Amygdala (tissue), 56 donors: ENCODE data around the gene RBBP8.
"Not testable (repeated sequence)": the region's sequence is repeated elsewhere in the genome, so short reads cannot be mapped to it uniquely, and the experiment has no call there.

ENCODE experiments used
- DNase-seq, 56 donors: peaks; one replicate each; lab custom pipeline; 2025; lab: John Stamatoyannopoulos, UW

Gene RBBP8

GRCh38 chr18:22939649-22940048, 6.5 kb downstream of the RBBP8 start:
- DNase-seq, result no peak

- no peak for DNase-seq
Observed at GRCh38 chr18:22943847-22944246, 10.7 kb downstream of the RBBP8 start.

DNA sequence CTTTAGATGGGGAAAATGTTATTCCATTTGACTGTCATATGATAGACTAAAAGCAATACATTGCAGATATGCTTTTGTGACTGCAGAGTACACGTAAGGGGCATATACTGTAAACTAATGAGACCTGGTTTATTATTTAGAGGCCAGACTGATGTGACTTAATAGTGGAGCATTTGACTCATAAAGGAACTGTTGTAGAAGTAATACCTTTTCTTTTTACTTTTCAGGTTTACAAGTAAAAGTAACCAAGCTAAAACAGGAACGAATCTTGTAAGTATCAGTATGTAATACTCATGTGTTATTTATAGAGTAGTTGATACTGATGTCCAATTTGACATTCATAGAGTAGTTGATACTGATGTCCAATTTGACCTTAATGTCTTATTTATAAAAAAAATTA, 13.1 kb downstream of the RBBP8 start:
- DNase-seq, result no peak

DNA sequence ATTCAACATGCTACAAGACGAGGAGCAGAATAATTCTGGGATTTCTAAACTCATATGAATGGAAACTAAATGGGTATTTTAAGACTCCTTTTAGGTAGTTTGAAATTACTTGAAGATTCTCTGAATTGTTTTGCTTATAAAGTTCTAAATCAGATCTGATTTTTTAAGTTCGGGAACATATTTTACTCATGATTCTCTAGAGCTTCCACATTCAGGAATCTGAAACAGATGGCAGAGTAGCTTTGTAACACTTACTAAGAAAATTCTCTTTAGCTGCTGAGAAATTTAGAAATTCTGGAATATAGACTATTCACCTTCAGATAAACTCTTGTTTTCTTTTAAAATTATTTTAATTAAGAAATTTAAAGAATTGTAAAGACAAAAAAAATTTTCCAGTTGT, 13.7 kb downstream of the RBBP8 start:
- no peak for DNase-seq

DNA sequence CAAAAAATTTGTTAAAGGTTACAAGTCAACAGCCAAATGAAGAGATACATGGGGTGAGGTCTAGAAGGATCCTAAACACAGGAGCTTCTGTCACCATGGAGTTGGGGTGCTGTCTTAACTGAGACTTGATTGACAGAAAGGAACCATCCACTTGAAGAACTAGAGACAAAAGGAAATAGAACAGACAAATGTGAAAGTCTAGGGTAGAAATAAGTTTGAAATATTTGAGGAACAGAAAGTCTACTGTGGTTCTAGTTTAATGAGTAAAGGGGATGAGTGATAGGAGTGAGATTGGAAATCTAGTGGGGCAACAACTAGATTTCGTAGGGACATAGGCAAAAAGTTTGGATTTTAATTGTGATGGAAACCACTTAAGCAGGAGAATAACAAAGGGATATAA, 18.7 kb downstream of the RBBP8 start:
- DNase-seq, result no peak

DNA sequence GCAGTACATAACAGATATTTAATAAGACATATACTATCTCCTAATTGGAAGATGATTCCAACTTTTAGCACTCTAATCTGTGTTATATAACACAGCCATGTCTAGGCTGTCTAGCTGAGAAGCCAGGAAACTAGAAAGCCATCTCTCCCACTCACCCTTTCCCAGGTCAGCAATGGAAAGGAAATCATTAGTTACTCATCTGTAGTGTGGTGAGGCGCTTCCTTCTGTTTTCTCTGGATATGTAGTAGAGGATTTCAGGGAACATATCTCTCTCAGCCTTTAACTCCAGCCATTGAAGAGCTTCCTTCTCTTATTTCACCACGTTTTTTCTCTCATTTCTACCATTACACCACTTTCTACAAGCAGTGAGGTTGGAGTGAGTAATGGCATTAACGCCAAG, 19.4 kb downstream of the RBBP8 start:
- no peak for DNase-seq

DNA sequence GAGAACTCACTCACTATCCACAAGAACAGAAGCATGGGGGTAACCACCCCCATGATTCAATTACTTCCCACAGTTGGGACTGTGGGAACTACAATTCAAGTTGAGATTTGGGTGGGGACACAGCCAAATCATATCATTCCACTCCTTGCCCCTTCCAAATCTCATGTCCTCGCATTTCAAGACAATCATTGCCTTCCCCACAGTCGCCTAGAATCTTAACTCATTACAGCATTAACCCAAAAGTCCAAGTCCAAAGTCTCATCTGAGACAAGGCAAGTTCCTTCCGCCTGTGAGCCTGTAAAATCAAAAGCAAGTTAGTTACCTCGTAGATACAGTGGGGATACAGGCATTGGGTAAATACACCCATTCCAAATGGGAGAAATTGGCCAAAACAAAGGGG, 20.9 kb downstream of the RBBP8 start:
- DNase-seq, result not testable (repeated sequence)

DNA sequence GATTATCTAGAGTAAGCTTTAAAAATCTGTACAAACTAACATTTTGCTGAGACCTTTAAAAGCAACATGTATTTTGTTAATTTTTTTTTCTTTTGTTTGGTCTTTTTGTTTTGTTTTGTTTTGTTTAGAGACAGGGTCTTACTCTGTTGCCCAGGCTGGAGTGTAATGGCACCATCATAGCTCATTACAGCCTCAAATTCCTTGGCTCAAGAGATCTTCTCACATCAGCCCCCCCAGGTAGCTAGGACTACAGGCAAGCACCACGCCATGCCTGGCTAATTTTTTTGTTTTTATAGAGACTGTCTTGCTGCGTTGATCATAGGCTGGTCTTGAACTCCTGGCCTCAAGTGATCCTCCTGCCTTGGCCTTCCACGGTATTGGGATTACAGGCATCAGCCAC, 23.1 kb downstream of the RBBP8 start:
- no peak for DNase-seq

DNA sequence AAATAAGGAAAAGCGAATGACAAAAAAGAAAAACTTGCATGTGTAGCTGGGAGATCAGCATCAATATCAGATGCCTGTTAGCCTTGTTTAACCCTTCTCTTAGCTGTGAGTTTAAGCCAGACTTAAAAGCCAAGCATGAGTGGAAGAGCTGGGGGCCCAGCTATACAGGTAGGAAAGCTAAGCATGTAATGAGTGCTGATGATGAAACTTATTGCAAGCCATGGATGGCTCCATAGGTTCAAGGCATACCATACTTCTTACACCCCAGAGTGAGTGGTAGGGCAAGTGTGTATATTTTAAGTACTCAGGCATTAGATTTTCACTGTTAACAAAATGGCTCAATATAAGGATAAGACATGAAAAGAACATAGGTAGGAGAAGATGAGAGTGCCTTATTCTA, 28.0 kb downstream of the RBBP8 start:
- no peak for DNase-seq

DNA sequence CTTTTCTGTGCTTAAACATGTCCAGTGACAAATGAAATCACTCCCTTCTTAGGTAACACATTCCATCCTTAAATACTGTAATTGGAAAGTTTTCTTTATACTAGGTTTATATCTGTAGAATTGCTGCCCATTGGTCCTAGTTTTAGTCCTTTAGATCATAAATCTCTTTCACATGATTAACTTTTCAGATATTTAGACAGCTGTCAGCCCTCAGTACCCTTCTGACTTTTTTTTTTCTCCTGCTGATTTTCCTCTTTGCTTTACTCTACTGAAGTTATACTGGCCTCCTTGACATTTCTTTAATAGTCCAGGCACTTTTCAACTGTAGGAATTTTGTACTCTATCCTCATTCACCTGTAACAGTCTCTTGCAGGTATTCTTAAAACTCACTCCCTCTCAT, 28.9 kb downstream of the RBBP8 start:
- DNase-seq, result no peak

DNA sequence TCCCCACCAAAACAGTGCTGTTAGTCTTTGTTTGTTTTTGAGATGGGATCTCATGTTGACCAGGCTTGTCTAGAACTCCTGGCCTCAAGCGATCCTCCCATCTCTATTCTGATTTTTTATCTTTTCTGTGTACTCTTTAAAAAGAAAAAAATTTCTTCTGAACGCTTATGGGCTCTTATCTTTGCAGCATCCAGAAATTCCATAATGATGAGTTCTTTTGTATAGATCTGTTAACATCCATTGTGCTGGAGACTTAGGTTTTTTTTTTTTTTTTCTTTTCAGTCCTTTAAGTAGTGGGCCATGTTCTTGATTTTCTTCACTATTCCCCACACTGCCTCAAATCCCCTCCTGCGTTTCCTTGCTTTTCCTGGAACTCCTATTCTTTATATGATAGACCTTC, 31.0 kb downstream of the RBBP8 start:
- DNase-seq, result no peak

DNA sequence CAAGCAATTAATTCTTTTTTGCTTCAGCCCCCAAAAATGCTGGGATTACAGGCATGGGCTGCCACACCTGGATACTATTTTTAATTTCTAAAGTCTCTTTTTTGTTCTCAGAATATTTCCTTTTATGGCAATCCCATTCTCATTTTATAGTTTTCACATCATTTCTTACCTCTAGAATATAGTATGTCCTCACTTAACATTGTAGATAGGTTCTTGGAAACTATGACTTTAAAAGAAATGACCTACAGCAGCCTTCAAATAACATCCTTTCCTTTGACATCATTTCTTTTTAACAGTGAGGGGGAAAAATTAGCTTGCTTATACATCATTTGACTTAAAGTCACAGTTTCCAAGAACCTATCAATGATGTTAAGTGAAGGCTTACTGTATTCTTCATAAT, 31.6 kb downstream of the RBBP8 start:
- no peak for DNase-seq

GRCh38 chr18:22971038-22971437, 37.9 kb downstream of the RBBP8 start:
- DNase-seq, result peak in 1 of 56 donors; percentile 0

GRCh38 chr18:22974001-22974400, 40.9 kb downstream of the RBBP8 start:
- no peak for DNase-seq

- DNase-seq, result no peak
Observed at GRCh38 chr18:22974707-22975106, 41.6 kb downstream of the RBBP8 start.

- DNase-seq, result no peak
Observed at GRCh38 chr18:22975508-22975907, 42.4 kb downstream of the RBBP8 start.

DNA sequence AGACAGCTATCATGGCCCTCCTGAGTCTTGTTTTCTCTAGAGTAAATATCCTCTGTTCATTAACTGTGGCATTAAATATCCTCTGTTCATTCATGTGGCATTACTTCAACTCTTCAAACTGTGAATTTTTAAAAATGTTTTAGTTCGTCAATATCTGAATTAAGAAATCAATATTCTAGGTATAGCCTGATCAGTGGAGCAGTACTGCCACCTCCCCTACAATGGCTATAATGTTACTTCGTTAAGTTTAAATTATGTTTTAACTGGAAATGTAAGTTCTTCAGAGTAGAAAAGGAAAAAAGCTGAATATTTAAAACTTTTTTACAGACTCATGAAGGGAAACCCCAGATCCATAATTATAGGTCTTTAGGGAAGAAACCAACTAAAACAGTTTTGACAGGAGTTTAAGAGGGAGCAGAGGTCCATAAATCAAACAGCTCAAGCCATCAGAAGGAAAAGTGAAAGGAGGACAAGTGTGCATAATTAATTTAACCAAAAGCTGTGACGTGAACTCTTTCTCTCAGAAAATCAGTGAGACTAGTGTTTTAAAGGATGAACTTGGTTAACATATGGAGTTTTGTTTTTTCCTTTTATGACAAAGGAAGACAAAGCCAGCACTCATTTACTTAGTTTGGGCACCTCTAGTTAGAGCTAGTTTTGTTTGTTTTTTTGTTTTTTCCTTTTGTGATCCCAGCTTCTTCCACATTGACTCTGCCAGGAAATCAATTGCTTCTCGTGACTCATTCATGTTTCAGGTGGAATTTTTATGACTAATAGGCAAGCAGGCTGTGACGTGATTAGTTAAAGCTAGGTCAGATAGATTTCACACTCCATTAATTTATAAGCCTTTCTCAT, 44.9 kb downstream of the RBBP8 start:
- no peak for DNase-seq

GRCh38 chr18:22980394-22980793, 47.3 kb downstream of the RBBP8 start:
- DNase-seq, result no peak

DNA sequence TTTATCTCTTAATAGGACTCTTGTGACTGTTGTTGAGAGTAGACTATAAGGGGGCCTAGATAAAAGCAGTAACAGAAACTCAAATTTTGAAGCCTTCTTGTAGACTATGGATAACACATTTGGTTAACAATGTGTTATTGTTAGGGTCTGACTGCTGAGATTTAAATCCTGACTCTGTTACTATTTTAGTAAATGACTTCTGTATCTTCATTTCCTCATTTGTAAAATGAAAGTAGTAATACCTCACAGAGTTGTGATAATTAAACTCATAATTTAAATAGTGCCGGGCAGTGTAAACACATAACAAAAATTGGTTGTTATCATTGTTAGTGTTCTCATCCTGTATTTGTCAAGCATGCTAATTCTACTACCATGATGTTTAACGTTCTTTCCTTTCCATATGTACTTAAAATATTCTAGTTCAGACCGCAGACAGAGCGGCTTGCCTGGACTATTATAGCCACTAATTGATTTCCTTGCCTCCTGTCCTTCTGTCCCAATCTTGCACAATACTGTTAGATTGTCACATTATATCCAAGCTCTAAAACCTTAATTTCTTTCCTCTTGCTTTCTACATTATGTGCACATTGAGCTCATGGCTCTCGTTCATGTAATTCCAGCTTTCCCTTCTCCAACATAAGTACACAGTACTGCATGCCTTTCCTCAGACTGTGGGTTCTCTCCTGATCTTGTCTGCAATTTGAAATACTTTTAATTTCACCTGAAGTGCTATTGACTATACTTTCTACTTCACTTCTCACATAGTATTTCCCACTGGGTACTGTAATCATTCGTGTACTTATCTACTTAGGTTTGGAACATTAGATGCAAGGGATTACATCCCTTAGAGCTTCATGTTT, 48.4 kb downstream of the RBBP8 start:
- no peak for DNase-seq

DNA sequence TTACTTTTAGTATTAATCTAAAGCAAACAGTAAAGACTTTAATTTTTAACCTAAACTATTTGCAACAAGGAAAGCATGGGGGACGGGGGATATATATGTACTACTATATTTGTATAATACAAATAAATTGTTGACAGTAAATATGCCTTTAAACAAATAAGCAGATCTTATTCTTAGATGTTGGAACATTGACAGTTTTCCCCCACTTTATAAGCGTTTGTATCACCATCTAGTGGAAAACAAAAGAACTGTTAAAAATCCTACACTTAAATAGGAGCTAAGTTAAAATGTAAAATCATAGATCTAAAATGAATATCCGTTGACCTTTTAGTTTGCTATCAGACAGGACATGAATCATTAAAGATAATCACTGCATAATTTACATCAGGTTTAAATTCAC, 50.0 kb downstream of the RBBP8 start:
- no peak for DNase-seq

- no peak for DNase-seq
Observed at GRCh38 chr18:22985250-22985649, 52.1 kb downstream of the RBBP8 start.
